GM19467 (cell line): Measurements from ENCODE around the gene MAP2K4.
"Not testable (repeated sequence)": the region's sequence is repeated elsewhere in the genome, so short reads cannot be mapped to it uniquely, and the experiment has no call there.

ENCODE experiments used
- ATAC-seq: cut with Tn5 transposase; IDR thresholded peaks from one replicate; pipeline ENCODE4 v1.9.1; 2021; ENCODE audit warnings: mild to moderate bottlenecking, moderate library complexity; ENCODE audit not compliant: unreplicated experiment

Gene MAP2K4

GRCh38 chr17:12136243-12136642, 115.6 kb downstream of the MAP2K4 start:
- no peak for ATAC-seq

GRCh38 chr17:12136646-12137045, 116.0 kb downstream of the MAP2K4 start:
- no peak for ATAC-seq

GRCh38 chr17:12137859-12138258, 117.2 kb downstream of the MAP2K4 start:
- ATAC-seq: no peak

GRCh38 chr17:12140685-12141084, 120.0 kb downstream of the MAP2K4 start:
- ATAC-seq: no peak

GRCh38 chr17:12162187-12162586, 141.5 kb downstream of the MAP2K4 start:
- not testable (repeated sequence) for ATAC-seq

- ATAC-seq: no peak
These were observed 143.4 kb downstream of the MAP2K4 start for GRCh38 chr17:12164085-12164484.

- no peak for ATAC-seq
These were observed 158.1 kb downstream of the MAP2K4 start for GRCh38 chr17:12178644-12179330.

- ATAC-seq: no peak
These were observed 160.1 kb downstream of the MAP2K4 start for GRCh38 chr17:12180644-12181261.

GRCh38 chr17:12187658-12188057, 167.0 kb downstream of the MAP2K4 start:
- no peak for ATAC-seq

- no peak for ATAC-seq
These were observed 172.6 kb downstream of the MAP2K4 start for GRCh38 chr17:12193144-12193735.
